NCI-H460 (cell line): Measurements from ENCODE around the gene THAP7. TPM values are rescaled to one million over a fixed set of nuclear protein-coding genes. Genes with fewer than 3 reads are reported as not detected.

ENCODE experiments used
- DNase-seq: peaks from one replicate; pipeline ENCODE4 v3.0.0-alpha.2; 2016; ENCODE audit warnings: low read depth; ENCODE audit errors: extremely low read depth
- total RNA-seq: library from RNA; depleted of rRNA; stranded (reverse); fragments of >200 nt; shearing (Covaris generic); gene quantifications from 2 replicates; pipeline ENCODE4 v1.2.3, GENCODE V29; 2014

Gene THAP7
- total RNA-seq, 1 experiment from 2014 or later, result 21.3 TPM

- no peak for DNase-seq
These were observed 6.4 kb downstream of the THAP7 start for GRCh38 chr22:20995329-20996030.

GRCh38 chr22:20994902-20995241 lies 7.0 kb downstream of the THAP7 start:
- no peak for DNase-seq

DNA sequence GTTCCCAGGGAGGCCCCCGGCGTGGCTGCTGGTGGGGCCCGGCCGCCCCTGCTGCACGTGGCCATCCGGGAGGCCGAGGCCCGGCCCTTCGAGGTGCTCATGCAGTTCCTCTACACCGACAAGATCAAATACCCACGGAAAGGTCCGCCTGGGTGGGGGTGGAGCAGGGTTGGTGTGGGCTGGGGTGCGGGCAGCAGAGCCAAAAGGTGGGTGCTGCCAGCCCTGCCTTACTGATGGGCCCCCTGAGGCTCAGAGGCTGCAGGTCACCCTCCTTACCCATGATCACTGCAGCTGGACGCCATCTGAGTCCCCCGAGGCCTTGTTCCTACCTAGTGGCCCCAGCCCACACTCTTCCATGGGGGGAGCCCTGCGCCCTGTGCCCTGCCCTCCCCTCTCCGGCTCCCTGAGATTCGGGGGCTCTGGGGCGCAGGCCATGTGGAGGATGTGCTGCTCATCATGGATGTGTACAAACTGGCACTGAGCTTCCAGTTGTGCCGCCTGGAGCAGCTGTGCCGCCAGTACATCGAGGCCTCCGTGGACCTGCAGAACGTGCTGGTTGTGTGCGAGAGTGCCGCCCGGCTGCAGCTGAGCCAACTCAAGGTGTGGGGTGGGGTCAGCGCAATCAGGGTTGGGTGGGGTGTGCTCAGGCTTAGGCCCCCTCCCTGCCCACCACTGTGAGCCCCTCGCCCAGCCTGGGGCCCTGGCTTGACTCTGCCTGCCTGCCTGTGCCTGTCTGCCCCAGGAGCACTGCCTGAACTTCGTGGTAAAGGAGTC lies 7.6 kb downstream of the THAP7 start:
- no peak for DNase-seq

DNA sequence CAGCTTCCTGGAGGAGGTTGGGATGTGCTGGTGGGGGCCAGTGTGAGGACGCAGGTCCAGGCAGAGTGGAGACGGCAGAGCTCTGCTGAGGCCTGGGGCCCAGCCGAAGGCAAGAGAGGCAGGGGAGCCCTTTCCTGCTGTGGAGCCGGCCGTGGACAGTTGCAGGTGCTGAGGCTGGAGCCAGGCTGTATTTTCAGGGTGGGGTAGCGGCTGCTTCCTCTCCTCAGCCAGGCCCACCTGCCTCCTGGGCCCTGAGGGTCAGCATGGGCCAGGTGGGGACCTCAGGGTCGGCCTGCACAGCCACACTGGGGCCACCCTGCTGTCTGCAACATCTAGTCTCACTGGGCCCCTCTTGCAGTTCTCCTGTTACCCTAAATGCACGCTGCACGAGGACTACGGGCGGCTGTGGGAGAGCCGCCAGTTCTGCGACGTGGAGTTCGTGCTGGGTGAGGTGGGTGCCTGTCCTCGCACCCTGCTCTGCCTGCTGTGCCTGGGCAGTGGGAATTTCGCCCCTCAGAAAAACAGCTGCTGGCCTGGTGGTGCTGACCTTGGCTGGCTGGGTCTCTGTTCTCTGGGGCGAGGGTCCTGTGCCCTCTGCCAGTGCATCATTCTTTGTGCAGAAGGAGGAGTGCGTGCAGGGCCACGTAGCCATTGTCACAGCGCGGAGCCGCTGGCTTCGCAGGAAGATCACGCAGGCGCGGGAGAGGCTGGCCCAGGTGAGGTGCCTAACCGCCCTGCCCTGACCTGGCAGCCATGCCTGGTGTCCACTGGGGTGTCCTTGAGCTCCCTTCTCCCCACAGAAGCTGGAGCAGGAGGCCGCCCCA lies 8.4 kb downstream of the THAP7 start:
- DNase-seq, result no peak

DNA sequence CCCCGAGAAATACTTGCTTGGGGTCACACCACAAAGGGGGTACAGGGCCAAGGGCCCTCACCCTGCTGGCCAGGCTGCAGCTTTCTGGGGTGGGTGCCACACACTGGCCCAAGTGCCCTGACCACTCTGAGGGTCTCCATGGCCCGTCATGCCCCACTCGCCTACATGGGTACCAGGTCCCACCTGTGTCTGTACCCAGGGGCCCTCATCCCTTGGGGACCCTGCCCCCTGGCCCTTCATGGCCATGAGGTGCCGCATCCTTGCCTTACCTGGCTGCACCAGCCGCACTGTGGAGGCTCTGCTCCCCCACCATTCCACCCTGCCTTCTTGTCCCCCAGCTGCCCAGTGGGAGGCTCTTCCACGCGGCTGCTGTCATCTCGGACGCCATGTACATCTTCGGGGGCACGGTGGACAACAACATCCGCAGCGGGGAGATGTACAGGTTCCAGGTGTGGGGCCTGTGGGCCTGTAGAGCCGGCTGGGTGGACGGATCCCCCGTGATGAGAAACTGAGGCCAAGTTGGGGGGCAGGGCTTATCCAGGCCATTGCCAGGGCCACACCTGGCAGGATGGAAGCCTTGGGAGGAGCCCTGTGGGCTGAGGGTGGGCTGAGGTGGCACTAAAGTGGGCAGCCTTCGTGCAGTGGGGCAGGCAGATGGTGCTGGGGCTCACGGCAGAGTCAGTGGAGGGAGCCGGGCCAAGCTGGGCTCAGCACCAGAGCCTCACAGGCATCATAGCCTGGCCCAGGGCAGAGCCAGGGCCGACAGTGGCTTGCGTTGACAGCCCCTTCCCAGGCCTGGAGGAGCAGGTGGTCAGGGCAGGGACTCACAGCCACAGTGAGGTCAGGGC lies 9.2 kb downstream of the THAP7 start:
- no peak for DNase-seq

GRCh38 chr22:20992056-20992442 lies 9.9 kb downstream of the THAP7 start:
- no peak for DNase-seq

DNA sequence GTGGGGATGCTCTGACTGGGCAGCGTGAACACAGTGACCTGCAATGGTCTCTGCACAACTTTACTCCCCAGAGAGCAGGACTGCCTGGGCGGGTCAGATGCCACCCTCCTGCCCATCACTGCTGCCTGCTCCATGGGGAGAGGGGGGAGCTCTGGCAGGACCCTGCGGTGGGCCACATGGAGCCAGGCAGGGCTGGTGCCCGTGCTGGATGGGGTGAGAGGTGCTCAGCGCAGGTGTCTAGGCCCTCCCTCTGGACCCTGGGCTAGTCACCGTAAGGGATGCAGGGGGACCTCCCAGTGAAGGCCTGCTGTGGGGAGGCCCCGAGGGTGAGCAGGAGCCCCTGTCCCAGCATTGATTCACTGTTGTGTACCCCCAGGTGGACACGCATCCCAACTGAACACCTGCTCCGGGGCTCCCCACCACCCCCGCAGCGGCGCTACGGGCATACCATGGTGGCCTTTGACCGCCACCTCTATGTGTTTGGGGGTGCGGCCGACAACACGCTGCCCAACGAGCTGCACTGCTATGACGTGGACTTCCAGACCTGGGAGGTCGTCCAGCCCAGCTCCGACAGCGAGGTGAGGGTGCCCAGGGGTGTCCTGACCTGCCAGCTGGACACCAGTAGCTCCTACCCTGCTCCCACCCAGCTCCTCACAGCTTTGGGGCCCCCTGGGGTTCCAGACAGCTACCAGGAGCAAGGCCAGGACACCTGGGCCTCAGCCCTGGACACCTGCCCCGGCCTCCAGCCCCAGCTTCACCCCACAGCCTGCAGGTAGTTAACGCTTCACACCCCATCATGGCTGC lies 10.5 kb downstream of the THAP7 start:
- DNase-seq, result no peak

DNA sequence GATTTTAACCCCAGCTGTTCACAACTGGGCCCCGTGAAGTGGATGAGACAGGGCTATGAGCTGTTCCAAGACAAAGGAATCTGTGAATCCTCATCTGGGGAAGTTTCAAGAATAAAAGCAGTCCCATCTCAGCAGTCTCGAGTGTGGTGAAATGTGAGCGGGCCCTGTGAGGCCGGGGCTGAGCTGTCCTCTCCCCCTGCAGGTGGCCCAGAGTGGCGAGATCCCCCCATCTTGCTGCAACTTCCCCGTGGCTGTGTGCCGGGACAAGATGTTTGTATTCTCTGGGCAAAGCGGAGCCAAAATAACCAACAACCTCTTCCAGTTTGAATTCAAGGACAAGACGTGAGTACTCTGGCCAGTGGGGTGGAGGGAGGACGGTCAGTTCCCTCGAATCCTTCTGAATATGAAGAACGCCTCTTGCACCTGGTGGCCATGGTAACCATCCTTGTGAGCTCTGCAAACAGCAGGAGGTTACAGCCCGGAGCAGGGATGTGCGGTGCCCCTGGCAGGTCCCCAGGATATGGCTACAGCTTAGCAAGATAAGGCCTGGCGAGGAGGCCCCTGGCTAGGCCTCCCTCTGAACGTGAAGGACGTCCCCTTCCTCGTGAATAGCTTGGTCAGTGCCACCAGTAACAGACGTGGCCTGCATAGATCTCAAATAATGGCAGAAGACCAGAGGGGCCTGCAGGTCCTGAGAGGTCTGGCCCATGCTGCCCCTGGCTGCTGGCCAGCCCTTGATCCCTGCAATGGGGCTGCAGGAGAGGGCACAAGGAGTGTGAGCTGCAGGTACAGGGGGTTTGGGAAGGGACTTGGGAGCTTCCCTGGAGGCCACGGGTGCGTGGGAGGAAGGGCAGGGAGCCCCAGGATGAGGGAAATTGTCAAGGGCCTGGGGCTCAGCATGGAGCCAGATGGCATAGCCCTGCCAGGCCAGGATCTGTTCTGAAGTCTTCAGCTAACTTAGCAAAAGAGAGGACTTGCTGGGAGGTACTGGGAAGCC lies 11.4 kb downstream of the THAP7 start:
- no peak for DNase-seq

- no peak for DNase-seq
These were observed 12.4 kb downstream of the THAP7 start for GRCh38 chr22:20989323-20990138.

- no peak for DNase-seq
These were observed 13.2 kb downstream of the THAP7 start for GRCh38 chr22:20988573-20989322.

GRCh38 chr22:20987375-20987774 lies 14.5 kb downstream of the THAP7 start:
- no peak for DNase-seq

DNA sequence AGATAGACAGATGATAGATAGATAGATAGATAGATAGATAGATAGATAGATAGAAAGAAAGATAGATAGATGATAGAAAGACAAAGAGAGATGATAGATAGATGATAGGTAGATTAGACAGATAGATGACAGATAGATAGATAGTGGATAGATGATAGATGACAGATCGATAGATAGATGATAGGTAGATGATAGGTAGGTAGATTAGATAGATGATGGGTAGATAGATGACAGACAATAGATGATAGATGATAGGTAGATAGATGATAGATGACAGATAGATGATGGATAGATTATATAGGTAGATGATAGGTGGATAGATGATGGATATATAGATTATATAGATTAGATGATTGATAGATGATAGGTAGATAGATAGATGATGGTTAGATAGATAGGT lies 15.6 kb downstream of the THAP7 start:
- DNase-seq, result no peak

- DNase-seq, result no peak
These were observed 16.2 kb downstream of the THAP7 start for GRCh38 chr22:20985720-20986119.

DNA sequence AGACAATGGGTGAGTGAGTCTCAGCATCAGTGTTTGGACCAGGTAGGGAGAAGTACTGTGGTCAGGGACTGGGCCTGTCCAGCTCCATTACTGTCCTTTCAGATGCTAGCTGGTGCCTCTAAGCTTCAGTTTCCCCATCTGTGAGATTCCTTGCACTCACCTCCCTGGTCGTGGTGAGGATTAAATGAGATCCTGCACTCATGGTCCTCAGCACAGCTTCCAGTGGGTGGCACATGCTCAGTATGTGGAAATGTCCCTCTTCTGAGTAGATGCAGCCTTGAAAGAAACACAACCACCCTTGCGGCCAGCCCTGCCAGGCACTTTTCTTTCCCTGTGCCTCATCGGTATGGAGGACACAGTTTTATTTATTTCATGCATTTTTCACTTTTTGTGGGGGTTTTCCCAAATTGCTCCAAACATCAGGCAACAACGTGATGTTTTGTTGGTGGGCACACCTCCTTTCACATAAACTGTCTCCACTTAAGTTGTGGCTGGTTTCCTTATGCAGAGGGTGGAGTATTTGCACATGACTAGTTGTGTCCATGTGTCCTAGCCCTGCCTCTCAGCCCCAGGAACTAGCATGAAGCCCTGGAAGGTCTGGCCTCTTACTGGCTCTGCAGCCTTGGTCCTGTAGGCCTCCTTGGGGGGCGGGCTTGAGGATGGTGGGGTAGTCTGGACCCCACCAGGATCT lies 18.7 kb downstream of the THAP7 start:
- DNase-seq, result no peak

DNA sequence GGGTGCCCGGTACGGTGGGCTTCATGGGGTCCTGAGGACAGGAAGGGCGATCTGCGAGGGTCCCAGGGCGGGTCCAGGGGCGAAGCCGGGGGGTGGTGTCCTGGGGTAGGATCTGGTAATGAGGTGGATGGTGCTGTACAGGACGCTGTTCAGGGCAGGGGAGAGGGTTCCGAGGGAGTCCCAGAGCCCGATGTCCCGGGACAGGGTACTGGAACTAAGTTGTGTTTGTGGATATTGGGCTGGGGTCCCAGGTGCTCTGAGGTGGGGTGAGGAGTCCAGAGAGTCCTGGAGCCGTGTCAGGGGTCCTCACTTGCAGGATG lies 19.4 kb downstream of the THAP7 start:
- no peak for DNase-seq

DNA sequence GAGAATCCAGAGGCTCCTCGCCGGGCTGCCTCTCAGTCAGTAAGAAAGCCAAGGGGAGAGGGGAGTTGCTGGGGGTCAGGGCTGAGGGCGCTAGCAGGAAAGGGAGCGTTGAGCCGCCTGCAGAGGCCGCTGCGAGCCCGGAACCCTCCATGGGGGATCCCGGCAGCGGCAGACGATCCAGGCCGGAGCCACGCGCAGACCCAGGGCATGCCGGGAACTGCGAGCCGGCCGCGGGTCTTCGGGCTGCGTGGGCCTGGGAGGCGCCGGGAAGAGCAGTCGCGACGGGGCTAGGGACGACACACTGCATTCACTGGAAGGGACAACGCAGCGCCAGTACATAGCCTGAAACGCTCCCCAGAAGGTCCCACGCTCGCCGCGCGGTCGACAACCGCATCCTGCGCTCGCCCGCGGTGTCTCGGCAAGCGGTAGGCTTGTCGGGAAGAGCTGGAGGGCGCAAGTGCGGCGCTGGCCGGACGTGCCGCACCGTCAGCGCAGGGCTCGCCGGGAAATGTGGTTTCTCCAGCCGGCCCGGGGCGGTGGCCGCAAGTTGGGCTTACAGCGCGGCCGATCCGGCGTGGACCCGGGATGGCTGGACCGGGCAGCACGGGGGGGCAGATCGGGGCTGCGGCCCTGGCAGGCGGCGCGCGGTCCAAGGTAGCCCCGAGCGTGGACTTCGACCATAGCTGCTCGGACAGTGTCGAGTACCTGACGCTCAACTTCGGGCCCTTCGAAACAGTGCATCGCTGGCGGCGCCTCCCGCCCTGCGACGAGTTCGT lies 19.9 kb downstream of the THAP7 start, which contains the start of gene LZTR1:
Gene LZTR1, plus strand, starts transcription at position 511 of the 776 bp plus-strand sequence. Its CDS starts 75 bp downstream, at position 586.
- DNase-seq, result peak; percentile 65
